OCI-LY3 (cell line): ENCODE results near the gene SDR9C7.
"Not testable (repeated sequence)": the region's sequence is repeated elsewhere in the genome, so short reads cannot be mapped to it uniquely, and the experiment has no call there.

ENCODE experiments used
- CTCF ChIP-seq: fragments of 200-600, 300-600 bp; sonication (generic); IDR thresholded peaks from 2 replicates; pipeline ENCODE4 v1.5.1; 2014; ENCODE audit warnings: antibody characterized with exemption, low read length, low read depth
- EZH2phosphoT487 ChIP-seq: fragments of 200-600 bp; shearing (Covaris generic); IDR thresholded peaks from 2 replicates; pipeline ENCODE4 v1.6.1; 2018; ENCODE audit warnings: antibody characterized with exemption, mixed run types, low read depth

DNA sequence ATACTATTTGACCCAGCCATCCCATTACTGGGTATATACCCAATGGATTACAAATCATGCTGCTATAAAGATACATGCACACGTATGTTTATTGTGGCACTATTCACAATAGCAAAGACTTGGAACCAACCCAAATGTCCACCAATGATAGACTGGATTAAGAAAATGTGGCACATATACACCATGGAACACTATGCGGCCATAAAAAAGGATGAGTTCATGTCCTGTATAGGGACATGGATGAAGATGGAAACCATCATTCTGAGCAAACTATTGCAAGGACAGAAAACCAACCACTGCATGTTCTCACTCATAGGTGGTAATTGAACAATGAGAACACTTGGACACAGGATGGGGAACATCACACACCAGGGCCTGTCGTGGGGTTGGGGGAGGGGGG is 40.0 kb upstream of the SDR9C7 start:
- not testable (repeated sequence) for TF ChIP-seq CTCF, EZH2phosphoT487
